Measurements from ENCODE around the gene S100A2.

The S100A2 gene

DNA sequence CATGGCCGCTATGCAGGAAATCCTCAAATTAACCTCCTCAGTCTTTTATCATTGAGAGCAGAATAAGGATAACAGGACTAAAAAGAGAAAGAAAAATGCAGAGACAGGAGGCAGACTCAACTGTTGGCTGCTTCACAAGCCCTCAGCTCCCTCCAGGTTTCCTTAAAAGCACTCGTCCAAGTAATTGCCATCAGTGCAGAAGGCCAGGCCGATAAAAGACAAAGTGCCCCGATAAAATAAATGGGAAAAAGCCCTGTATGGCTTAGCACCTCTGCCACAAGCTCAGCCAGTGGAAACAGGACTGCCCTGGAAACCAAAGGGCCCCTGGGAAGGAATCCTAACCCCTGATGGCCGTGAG lies 38.0 kb downstream of the S100A2 start:
- Histone ChIP-seq H4K20me1 (ENCODE audit: control insufficient read depth, insufficient read depth, low read depth, low read length) (no peaks in the 10 kb centered on the region), H3K9me2 (replicated peaks; ENCODE audit: control insufficient read depth, low read length) (no peaks in the 10 kb centered on the region), H3K27ac (ENCODE audit: low read depth, low read length) (no peak overlapping the region), H3K79me2 (ENCODE audit: control insufficient read depth, low read length) (no peaks in the 10 kb centered on the region), H3K36me3 (ENCODE audit: control insufficient read depth, low read length) (no peaks in the 10 kb centered on the region), H3K4me2 (ENCODE audit: low read length) (no peak overlapping the region), H3K27me3 (ENCODE audit: control insufficient read depth, low read length) (peaks cover 38% of the 10 kb centered on the region), H3K4me3 (ENCODE audit: low read length) (no peak overlapping the region), H3K4me1 (ENCODE audit: control insufficient read depth, low read length) (no peaks in the 10 kb centered on the region), H3F3A (ENCODE audit: control insufficient read depth, insufficient read depth) (no peaks in the 10 kb centered on the region), H3K9me3 (ENCODE audit: control insufficient read depth, insufficient read depth, low read length) (no peaks in the 10 kb centered on the region)
- TF ChIP-seq, protein P1, sequence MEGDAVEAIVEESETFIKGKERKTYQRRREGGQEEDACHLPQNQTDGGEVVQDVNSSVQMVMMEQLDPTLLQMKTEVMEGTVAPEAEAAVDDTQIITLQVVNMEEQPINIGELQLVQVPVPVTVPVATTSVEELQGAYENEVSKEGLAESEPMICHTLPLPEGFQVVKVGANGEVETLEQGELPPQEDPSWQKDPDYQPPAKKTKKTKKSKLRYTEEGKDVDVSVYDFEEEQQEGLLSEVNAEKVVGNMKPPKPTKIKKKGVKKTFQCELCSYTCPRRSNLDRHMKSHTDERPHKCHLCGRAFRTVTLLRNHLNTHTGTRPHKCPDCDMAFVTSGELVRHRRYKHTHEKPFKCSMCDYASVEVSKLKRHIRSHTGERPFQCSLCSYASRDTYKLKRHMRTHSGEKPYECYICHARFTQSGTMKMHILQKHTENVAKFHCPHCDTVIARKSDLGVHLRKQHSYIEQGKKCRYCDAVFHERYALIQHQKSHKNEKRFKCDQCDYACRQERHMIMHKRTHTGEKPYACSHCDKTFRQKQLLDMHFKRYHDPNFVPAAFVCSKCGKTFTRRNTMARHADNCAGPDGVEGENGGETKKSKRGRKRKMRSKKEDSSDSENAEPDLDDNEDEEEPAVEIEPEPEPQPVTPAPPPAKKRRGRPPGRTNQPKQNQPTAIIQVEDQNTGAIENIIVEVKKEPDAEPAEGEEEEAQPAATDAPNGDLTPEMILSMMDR (IDR thresholded peaks at IDR 0.05; ENCODE audit: low read depth, low read length, poor library complexity, severe bottlenecking) = no peak
- no peak for TF ChIP-seq EZH2phosphoT487 (IDR thresholded peaks at IDR 0.05; ENCODE audit: borderline replicate concordance, low read length)

DNA sequence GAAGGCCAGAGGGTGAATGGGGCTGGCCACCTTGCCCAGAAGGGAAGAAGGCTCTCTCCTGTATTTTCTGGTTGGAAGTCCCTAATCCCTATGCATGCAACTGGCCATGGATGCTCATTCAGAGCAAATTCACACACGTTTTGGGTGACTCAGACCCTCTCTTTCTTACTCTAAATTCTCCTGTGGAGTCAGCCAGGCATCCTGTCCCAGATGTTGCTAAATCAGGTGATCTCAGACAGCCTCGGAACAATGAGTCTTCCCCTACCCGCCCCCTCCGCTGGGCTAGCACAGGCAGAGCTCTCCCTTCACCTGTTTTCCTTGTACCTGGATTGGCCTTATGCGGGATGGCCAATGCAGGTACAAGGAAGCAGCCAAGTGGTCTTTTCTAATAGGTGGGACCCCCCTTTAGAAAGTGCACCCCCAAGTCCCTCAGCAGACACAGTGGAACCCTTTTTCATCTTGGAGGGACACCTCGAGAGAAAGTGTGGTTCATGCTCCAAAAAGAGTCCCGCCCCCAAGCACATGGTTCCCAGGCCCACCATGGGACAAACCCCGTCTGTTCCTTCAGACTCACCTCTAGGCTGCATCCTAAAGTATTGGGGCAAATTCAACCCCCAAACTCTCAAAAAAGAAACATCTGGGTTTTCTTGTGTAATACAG lies 38.5 kb downstream of the S100A2 start:
- H3K4me3 ChIP-seq (ENCODE audit: low read length) = no peak overlapping the region
- H3K4me1 ChIP-seq (ENCODE audit: control insufficient read depth, low read length) = no peaks in the 10 kb centered on the region
- H3K36me3 ChIP-seq (ENCODE audit: control insufficient read depth, low read length) = no peaks in the 10 kb centered on the region
- H3K4me2 ChIP-seq (ENCODE audit: low read length) = no peak overlapping the region
- H3F3A ChIP-seq (ENCODE audit: control insufficient read depth, insufficient read depth) = no peaks in the 10 kb centered on the region
- H3K9me3 ChIP-seq (ENCODE audit: control insufficient read depth, insufficient read depth, low read length) = no peaks in the 10 kb centered on the region
- peaks cover 35% of the 10 kb centered on the region for H3K27me3 ChIP-seq (ENCODE audit: control insufficient read depth, low read length)
- H3K9me2 ChIP-seq (replicated peaks; ENCODE audit: control insufficient read depth, low read length) = no peaks in the 10 kb centered on the region
- no peaks in the 10 kb centered on the region for H3K79me2 ChIP-seq (ENCODE audit: control insufficient read depth, low read length)
- H4K20me1 ChIP-seq (ENCODE audit: control insufficient read depth, insufficient read depth, low read depth, low read length) = no peaks in the 10 kb centered on the region
- H3K27ac ChIP-seq (ENCODE audit: low read depth, low read length) = no peak overlapping the region
- TF ChIP-seq EZH2phosphoT487 (IDR thresholded peaks at IDR 0.05; ENCODE audit: borderline replicate concordance, low read length) = no peak
- TF ChIP-seq, protein P1 (IDR thresholded peaks at IDR 0.05; ENCODE audit: low read depth, low read length, poor library complexity, severe bottlenecking) = no peak

DNA sequence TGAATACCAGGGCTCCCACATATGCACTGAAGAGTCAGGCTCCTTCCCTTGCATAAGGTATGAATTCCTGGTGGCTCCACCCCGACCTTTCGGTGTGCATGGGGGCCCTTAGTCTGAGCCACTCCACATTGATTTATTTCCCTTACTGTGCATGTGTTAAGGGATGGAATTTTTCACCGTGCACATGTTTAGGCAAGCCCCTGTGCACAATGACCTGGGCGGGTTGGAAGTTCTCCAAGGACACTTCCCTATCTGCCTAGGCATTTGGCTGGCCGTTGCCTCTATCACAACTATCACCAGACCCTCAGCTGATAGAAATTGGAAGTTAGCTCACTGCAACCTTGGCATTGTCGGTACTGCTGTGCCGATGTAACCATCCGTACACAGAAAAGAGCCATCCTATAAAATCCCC lies 39.5 kb downstream of the S100A2 start:
- Histone ChIP-seq H3K79me2 (ENCODE audit: control insufficient read depth, low read length) (no peaks in the 10 kb centered on the region), H3K4me1 (ENCODE audit: control insufficient read depth, low read length) (no peaks in the 10 kb centered on the region), H4K20me1 (ENCODE audit: control insufficient read depth, insufficient read depth, low read depth, low read length) (no peaks in the 10 kb centered on the region), H3K9me2 (replicated peaks; ENCODE audit: control insufficient read depth, low read length) (no peaks in the 10 kb centered on the region), H3K36me3 (ENCODE audit: control insufficient read depth, low read length) (no peaks in the 10 kb centered on the region), H3K4me3 (ENCODE audit: low read length) (no peak overlapping the region), H3K27ac (ENCODE audit: low read depth, low read length) (no peak overlapping the region), H3K9me3 (ENCODE audit: control insufficient read depth, insufficient read depth, low read length) (no peaks in the 10 kb centered on the region), H3K27me3 (ENCODE audit: control insufficient read depth, low read length) (peaks cover 33% of the 10 kb centered on the region), H3F3A (ENCODE audit: control insufficient read depth, insufficient read depth) (no peaks in the 10 kb centered on the region), H3K4me2 (ENCODE audit: low read length) (no peak overlapping the region)
- TF ChIP-seq, protein P1 (IDR thresholded peaks at IDR 0.05; ENCODE audit: low read depth, low read length, poor library complexity, severe bottlenecking) = no peak
- no peak for TF ChIP-seq EZH2phosphoT487 (IDR thresholded peaks at IDR 0.05; ENCODE audit: borderline replicate concordance, low read length)

All from DOHH2 (cell line).